Stomach (tissue), 4 donors: ENCODE measurements around the gene CD52.

Source experiments
- CTCF ChIP-seq, 7 experiments: fragments of 450-650 bp in 4 of 7; fragments of 200-600 bp in 3 of 7; sonication (generic) in 3 of 7; IDR thresholded peaks; one replicate each; pipeline ENCODE4 v1.5.1; 2016 to 2019; ENCODE audit warnings: antibody characterized with exemption in 7 of 7, control low read depth in 2 of 7, mild to moderate bottlenecking in 1 of 7
- EP300 ChIP-seq: sonication (generic); formaldehyde crosslinking; IDR thresholded peaks from one replicate; pipeline ENCODE4 v1.6.1; 2017; ENCODE audit warnings: antibody characterized with exemption
- POLR2A ChIP-seq, 4 donors: fragments of 450-650 bp; IDR thresholded peaks; one replicate each; pipeline ENCODE4 v1.6.1; 2016; ENCODE audit warnings: antibody characterized with exemption in 4 of 4, control low read depth in 2 of 4, mild to moderate bottlenecking in 1 of 4, moderate library complexity in 1 of 4
- POLR2AphosphoS5 ChIP-seq, 3 donors: sonication (generic); formaldehyde crosslinking; IDR thresholded peaks; one replicate each; pipeline ENCODE4 v1.6.1; 2016; ENCODE audit warnings: antibody characterized with exemption in 3 of 3

- TF ChIP-seq CTCF (IDR thresholded peaks at IDR 0.05) (no peak), POLR2AphosphoS5 (IDR thresholded peaks at IDR 0.05) (no peak), POLR2A (IDR thresholded peaks at IDR 0.05) (no peak), EP300 (no peak)
Measured at GRCh38 chr1:26351590-26352337, 34.0 kb downstream of the CD52 start.
